GM12878 (cell line): Measurements from ENCODE around the gene P3H2. TPM values are rescaled to one million over a fixed set of nuclear protein-coding genes. Genes with fewer than 3 reads are reported as not detected.
A peak's percentile ranks its signal among the peaks of the same experiment; 100 is the strongest.

Source experiments
- ATAC-seq: fragments of 200-7000 bp; cut with Tn5 transposase; 3 replicates; pipeline ENCODE4 v1.9.1; 2020; ENCODE audit warnings: mild to moderate bottlenecking, moderate library complexity
- BruUV-seq: library from RNA; stranded (reverse); fragments of 400-500 nt; replicated peaks from 2 replicates; lab custom pipeline; 2021; lab: Mats Ljungman, UMichigan
- CTCF ChIA-PET: fragments of 300-600 bp; sonication (Branson Sonifier 250); formaldehyde crosslinking; extraction: SDS; loops from one replicate; lab custom pipeline; 2021; ENCODE audit warnings: inconsistent platforms; lab: Yijun Ruan, JAX
- POLR2A ChIA-PET: fragments of 350-600 bp; formaldehyde crosslinking; extraction: SDS; loops from one replicate; lab custom pipeline; 2021; ENCODE audit warnings: inconsistent platforms; lab: Charles Lee
- RAD21 ChIA-PET: fragments of 300-600 bp; sonication (Branson Sonifier 250); formaldehyde crosslinking; loops from one replicate; lab custom pipeline; 2023; ENCODE audit warnings: antibody characterized with exemption; ENCODE audit not compliant: unreplicated experiment; lab: Charles Lee
- SMC1A ChIA-PET: fragments of 300-600 bp; sonication (Branson Sonifier 250); formaldehyde crosslinking; loops from one replicate; lab custom pipeline; 2023; ENCODE audit not compliant: unreplicated experiment, uncharacterized antibody; lab: Charles Lee
- DNase-seq: peaks from one replicate; pipeline ENCODE4 v3.0.0-alpha.2; 2011; ENCODE audit warnings: low read depth, low spot score
- FAIRE-seq: peaks from 3 replicates; lab custom pipeline; 2011; peaks lifted over from hg19 to GRCh38; lab: Jason Lieb, UNC
- H2AFZ ChIP-seq: 2 replicates; pipeline ENCODE4 v1.6.0; 2011; ENCODE audit warnings: low read depth, low read length, control low read depth; ENCODE audit not compliant: control insufficient read depth
- H3K27ac ChIP-seq: 2 replicates; pipeline ENCODE4 v1.5.1; 2011; ENCODE audit warnings: control low read depth; ENCODE audit not compliant: control insufficient read depth, insufficient read depth
- H3K27me3 ChIP-seq, 2 experiments: replicated peaks in 1 of 2; 2 replicates each; pipeline versions ENCODE4 v1.6.0 to v1.6.1; 2011; ENCODE audit warnings: low read length in 1 of 2; ENCODE audit not compliant: control insufficient read depth in 2 of 2, insufficient read depth in 2 of 2
- H3K36me3 ChIP-seq, 2 experiments: 2 replicates each; pipeline ENCODE4 v1.5.1; 2011; ENCODE audit warnings: low read length in 1 of 2; ENCODE audit not compliant: control insufficient read depth in 2 of 2, insufficient read depth in 2 of 2
- H3K4me1 ChIP-seq: 2 replicates; pipeline ENCODE4 v1.6.1; 2011; ENCODE audit warnings: mild to moderate bottlenecking, low read length, moderate library complexity, mixed read lengths; ENCODE audit not compliant: control insufficient read depth, insufficient read depth
- H3K4me2 ChIP-seq: 2 replicates; pipeline ENCODE4 v1.6.0; 2011; ENCODE audit warnings: control low read depth; ENCODE audit not compliant: control insufficient read depth, insufficient read depth
- H3K4me3 ChIP-seq: fragments of 200-600 bp; sonication (generic); 2 replicates; pipeline ENCODE4 v1.5.1; 2016
- H3K79me2 ChIP-seq: 2 replicates; pipeline ENCODE4 v1.6.0; 2011; ENCODE audit warnings: low read length; ENCODE audit not compliant: control insufficient read depth, insufficient read depth
- H3K9ac ChIP-seq: 2 replicates; pipeline ENCODE4 v1.8.0; 2011; ENCODE audit warnings: low read length, control low read depth, mixed read lengths; ENCODE audit not compliant: control insufficient read depth, insufficient read depth
- H3K9me3 ChIP-seq: replicated peaks from 3 replicates; pipeline ENCODE4 v1.5.1; 2011; ENCODE audit warnings: mild to moderate bottlenecking, low read length; ENCODE audit not compliant: control insufficient read depth, insufficient read depth
- H4K20me1 ChIP-seq: 2 replicates; pipeline ENCODE4 v1.6.0; 2011; ENCODE audit not compliant: control insufficient read depth, insufficient read depth
- CREB1 ChIP-seq: IDR thresholded peaks from 2 replicates; pipeline ENCODE4 v1.6.1; 2012; ENCODE audit warnings: low read depth, mild to moderate bottlenecking, inconsistent platforms
- CREM ChIP-seq: IDR thresholded peaks from 2 replicates; pipeline ENCODE4 v1.6.1; 2014; ENCODE audit warnings: antibody characterized with exemption, low read depth
- DPF2 ChIP-seq: fragments of 450-650 bp; IDR thresholded peaks from 2 replicates; pipeline ENCODE4 v1.6.1; 2017; ENCODE audit warnings: mild to moderate bottlenecking
- JUNB ChIP-seq: IDR thresholded peaks from 2 replicates; pipeline ENCODE4 v1.6.1; 2016; ENCODE audit warnings: antibody characterized with exemption, mild to moderate bottlenecking
- MTA2 ChIP-seq: fragments of 450-650 bp; IDR thresholded peaks from 2 replicates; pipeline ENCODE4 v1.6.1; 2016; ENCODE audit warnings: low read depth, mild to moderate bottlenecking, moderate library complexity
- NBN ChIP-seq: fragments of 450-650 bp; IDR thresholded peaks from 2 replicates; pipeline ENCODE4 v1.6.1; 2016
- NFIC ChIP-seq: IDR thresholded peaks from 2 replicates; pipeline ENCODE4 v1.6.1; 2012; ENCODE audit warnings: low read depth, mild to moderate bottlenecking, inconsistent platforms, low read length, moderate library complexity
- ZNF384 ChIP-seq: IDR thresholded peaks from 2 replicates; pipeline ENCODE4 v1.6.1; 2012; ENCODE audit warnings: low read depth, mild to moderate bottlenecking, low read length, improper control_type of control experiment, borderline replicate concordance
- WGBS: methylation state at CpG from one replicate; pipeline ENCODE4 v1.1.6; 2016; ENCODE audit warnings: low lambda C conversion rate; ENCODE audit not compliant: insufficient replicate concordance, insufficient coverage; ENCODE audit errors: missing lambda C conversion rate; 5-methylcytosine and 5-hydroxymethylcytosine counted together
- in situ Hi-C: fragments of 300-500 bp; cut with MboI; formaldehyde crosslinking; loops from 9 replicates; pipeline ENCODE4 v1.14.3; 2018; ENCODE audit warnings: mixed read lengths
- intact Hi-C: fragments of 100-400 bp; cut with micrococcal nuclease; formaldehyde crosslinking; loops from one replicate; pipeline ENCODE4 v1.14.2; 2022; ENCODE audit not compliant: unreplicated experiment
- polyA plus RNA-seq, 11 experiments: library from polyadenylated mRNA; depleted of rRNA in 4 of 11; unstranded in 6 of 11; stranded (reverse) in 5 of 11; fragments of >200 nt; fragmentation: Nextera tagmentation in 4 of 11; fragmentation: Illumina TruSeq in 1 of 11; extraction: Ambion mirVana in 4 of 11; extraction: Trizol in 1 of 11; gene quantifications; 1 replicate in 1 of 11; 2 replicates in 10 of 11; pipeline versions ENCODE4 v1.2.1 to v1.2.3, GENCODE V29; 2011 to 2016; ENCODE audit warnings: inconsistent platforms in 2 of 11, missing spikeins in 2 of 11, low read depth in 1 of 11
- total RNA-seq, 4 experiments: library from RNA; depleted of rRNA in 3 of 4; stranded (reverse); fragments of >200 nt in 3 of 4; fragmentation: Illumina TruSeq in 1 of 4; extraction: Trizol in 1 of 4; gene quantifications; 2 replicates each; pipeline versions ENCODE4 v1.2.1 to v1.2.3, GENCODE V29; 2013 to 2021
- TF ChIP-seq, protein P1 (sequence below): fragments of 450-650 bp; IDR thresholded peaks from 2 replicates; pipeline ENCODE4 v1.6.1; 2018; ENCODE audit warnings: mild to moderate bottlenecking, low read depth, moderate library complexity; ENCODE audit not compliant: partially characterized antibody
- TF ChIP-seq, protein P2 (sequence below): fragments of 450-650 bp; IDR thresholded peaks from 2 replicates; pipeline ENCODE4 v1.6.1; 2016; ENCODE audit warnings: mild to moderate bottlenecking, moderate library complexity, borderline replicate concordance

P3H2 gene
- total and polyA plus RNA-seq, 10 of the 15 experiments (the other 5 are each of a cell fraction or from before 2014, with no cell fraction given), result 27.0 to 97.6 (median 83.2) TPM

DNA sequence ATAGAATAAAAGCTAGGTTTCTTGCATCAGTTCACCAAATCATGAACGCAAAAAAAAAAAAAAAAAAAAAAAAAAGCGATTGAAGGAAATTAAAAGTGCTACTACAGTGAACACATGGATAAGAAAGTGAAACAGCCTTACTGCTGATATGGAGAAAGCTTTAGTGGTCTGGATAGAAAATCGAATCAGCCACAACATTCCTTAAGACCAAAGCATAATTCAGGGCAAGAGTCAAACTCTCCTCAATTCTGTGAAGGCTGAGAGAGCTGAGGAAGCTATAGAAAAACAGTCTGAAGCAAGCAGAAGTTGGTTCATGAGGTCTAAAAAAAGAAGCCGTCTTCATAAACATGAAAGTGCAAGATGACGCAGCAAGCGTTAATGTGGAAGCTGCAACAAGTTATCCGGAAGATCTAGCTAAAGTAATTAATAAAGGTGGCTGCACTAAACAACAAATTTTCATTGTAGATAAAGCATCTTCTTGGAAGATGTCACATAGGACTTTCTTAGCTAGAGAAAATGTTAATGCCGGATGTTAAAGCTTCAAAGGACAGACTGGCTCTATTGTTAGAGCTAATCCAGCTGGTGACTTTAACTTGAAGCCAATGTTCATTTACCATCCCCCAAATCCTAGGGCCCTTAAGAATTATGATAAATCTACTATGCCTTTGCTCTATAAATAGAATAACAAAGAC is 19.2 kb downstream of the P3H2 start:
- Histone ChIP-seq H3K9me3 (no peaks in the 10 kb centered on the region), H3K9ac (peak overlapping the region; percentile 40), H3K4me1 (no peaks in the 10 kb centered on the region), H3K79me2 (peaks cover 2% of the 10 kb centered on the region), H3K27ac (peak overlapping the region; percentile 41), H3K27me3 (no peaks in the 10 kb centered on the region), H3K4me2 (peak overlapping the region; percentile 74; the same call in 1 of the 2 replicates), H4K20me1 (no peaks in the 10 kb centered on the region), H3K36me3 (no peaks in the 10 kb centered on the region), H3K4me3 (no peak overlapping the region), H2AFZ (peak overlapping the region; percentile 56)
- WGBS, result 9% methylated on average over 8 of the region's 8 CpGs
- TF ChIP-seq DPF2 (0 out of 2 replicates have a peak, but pooled peaks have one; percentile 15), NFIC (peak; percentile 53), NBN (peak; percentile 32; the same call in 1 of the 2 replicates), CREB1 (peak; percentile 72; the same call in 1 of the 2 replicates), ZNF384 (peak; percentile 73), JUNB (peak; percentile 11; the same call in 1 of the 2 replicates), CREM (peak; percentile 67), MTA2 (peak; percentile 35; the same call in 1 of the 2 replicates)
- TF ChIP-seq, protein P1, sequence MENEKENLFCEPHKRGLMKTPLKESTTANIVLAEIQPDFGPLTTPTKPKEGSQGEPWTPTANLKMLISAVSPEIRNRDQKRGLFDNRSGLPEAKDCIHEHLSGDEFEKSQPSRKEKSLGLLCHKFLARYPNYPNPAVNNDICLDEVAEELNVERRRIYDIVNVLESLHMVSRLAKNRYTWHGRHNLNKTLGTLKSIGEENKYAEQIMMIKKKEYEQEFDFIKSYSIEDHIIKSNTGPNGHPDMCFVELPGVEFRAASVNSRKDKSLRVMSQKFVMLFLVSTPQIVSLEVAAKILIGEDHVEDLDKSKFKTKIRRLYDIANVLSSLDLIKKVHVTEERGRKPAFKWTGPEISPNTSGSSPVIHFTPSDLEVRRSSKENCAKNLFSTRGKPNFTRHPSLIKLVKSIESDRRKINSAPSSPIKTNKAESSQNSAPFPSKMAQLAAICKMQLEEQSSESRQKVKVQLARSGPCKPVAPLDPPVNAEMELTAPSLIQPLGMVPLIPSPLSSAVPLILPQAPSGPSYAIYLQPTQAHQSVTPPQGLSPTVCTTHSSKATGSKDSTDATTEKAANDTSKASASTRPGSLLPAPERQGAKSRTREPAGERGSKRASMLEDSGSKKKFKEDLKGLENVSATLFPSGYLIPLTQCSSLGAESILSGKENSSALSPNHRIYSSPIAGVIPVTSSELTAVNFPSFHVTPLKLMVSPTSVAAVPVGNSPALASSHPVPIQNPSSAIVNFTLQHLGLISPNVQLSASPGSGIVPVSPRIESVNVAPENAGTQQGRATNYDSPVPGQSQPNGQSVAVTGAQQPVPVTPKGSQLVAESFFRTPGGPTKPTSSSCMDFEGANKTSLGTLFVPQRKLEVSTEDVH, result no peak
- TF ChIP-seq, protein P2, sequence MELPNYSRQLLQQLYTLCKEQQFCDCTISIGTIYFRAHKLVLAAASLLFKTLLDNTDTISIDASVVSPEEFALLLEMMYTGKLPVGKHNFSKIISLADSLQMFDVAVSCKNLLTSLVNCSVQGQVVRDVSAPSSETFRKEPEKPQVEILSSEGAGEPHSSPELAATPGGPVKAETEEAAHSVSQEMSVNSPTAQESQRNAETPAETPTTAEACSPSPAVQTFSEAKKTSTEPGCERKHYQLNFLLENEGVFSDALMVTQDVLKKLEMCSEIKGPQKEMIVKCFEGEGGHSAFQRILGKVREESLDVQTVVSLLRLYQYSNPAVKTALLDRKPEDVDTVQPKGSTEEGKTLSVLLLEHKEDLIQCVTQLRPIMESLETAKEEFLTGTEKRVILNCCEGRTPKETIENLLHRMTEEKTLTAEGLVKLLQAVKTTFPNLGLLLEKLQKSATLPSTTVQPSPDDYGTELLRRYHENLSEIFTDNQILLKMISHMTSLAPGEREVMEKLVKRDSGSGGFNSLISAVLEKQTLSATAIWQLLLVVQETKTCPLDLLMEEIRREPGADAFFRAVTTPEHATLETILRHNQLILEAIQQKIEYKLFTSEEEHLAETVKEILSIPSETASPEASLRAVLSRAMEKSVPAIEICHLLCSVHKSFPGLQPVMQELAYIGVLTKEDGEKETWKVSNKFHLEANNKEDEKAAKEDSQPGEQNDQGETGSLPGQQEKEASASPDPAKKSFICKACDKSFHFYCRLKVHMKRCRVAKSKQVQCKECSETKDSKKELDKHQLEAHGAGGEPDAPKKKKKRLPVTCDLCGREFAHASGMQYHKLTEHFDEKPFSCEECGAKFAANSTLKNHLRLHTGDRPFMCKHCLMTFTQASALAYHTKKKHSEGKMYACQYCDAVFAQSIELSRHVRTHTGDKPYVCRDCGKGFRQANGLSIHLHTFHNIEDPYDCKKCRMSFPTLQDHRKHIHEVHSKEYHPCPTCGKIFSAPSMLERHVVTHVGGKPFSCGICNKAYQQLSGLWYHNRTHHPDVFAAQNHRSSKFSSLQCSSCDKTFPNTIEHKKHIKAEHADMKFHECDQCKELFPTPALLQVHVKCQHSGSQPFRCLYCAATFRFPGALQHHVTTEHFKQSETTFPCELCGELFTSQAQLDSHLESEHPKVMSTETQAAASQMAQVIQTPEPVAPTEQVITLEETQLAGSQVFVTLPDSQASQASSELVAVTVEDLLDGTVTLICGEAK, result no peak
- peak; percentile 42 for ATAC-seq
- ChIA-PET POLR2A (interaction anchor here (0.7 to 1.9 kb wide), 10 partner anchors 8 to 513 kb away, joined by 3 to 10 read pairs (median 4); no protein-coding TSS in a partner anchor), CTCF (interaction anchor here (1.0 to 2.2 kb wide), 6 partner anchors 8 to 222 kb away, joined by 3 to 8 read pairs (median 4); partner anchors contain the start of gene CLDN1), RAD21 (interaction anchor here (0.6 to 2.6 kb wide), 18 partner anchors 9 to 324 kb away, joined by 3 to 18 read pairs (median 4); partner anchors contain the start of gene P3H2), SMC1A (interaction anchor here (0.6 to 6.2 kb wide), 17 partner anchors 9 to 280 kb away, joined by 3 to 42 read pairs (median 5); partner anchors contain the start of gene P3H2)
- no peak for DNase-seq
- no peak for FAIRE-seq
- intact Hi-C loops, result no loop called here
- no TSS peak for BruUV-seq
- in situ Hi-C loops, result no loop called here
